SK-N-SH (cell line): ENCODE results near the gene TBC1D2B. TPM values are rescaled to one million over a fixed set of nuclear protein-coding genes. Genes with fewer than 3 reads are reported as not detected.
A peak's percentile ranks its signal among the peaks of the same experiment; 100 is the strongest.

Experiments used
- CTCF ChIA-PET: fragments of 300-600, 350-600 bp; formaldehyde crosslinking; extraction: SDS; loops from one replicate; lab custom pipeline; 2021; lab: Yijun Ruan, JAX
- POLR2A ChIA-PET: fragments of 350-600 bp; sonication (Branson Sonifier 250); formaldehyde crosslinking; extraction: SDS; loops from one replicate; lab custom pipeline; 2020; ENCODE audit warnings: antibody characterized with exemption, inconsistent platforms; lab: Yijun Ruan, JAX
- DNase-seq: peaks from one replicate; pipeline ENCODE4 v3.0.0; 2012
- H2AFZ ChIP-seq: fragments of 200-600 bp; sonication (generic); 2 replicates; pipeline ENCODE4 v1.8.1; 2016; ENCODE audit warnings: antibody characterized with exemption, mild to moderate bottlenecking, low read depth
- H3F3A ChIP-seq: fragments of 200-600 bp; sonication (generic); replicated peaks from 2 replicates; pipeline ENCODE3; 2016; ENCODE audit warnings: antibody characterized with exemption, mild to moderate bottlenecking; ENCODE audit not compliant: insufficient read depth
- H3K27ac ChIP-seq, 2 experiments: fragments of 200-500 bp in 1 of 2; fragments of 200-600 bp in 1 of 2; sonication (Bioruptor generic) in 1 of 2; sonication (generic), shearing (Covaris generic) in 1 of 2; 2 replicates each; pipeline versions ENCODE4 v1.5.1 to v1.6.1; 2014 to 2016; ENCODE audit warnings: low read depth in 2 of 2, inconsistent platforms in 1 of 2, low read length in 1 of 2, mild to moderate bottlenecking in 1 of 2, mixed read lengths in 1 of 2
- H3K27me3 ChIP-seq: fragments of 200-600 bp; sonication (generic), shearing (Covaris generic); 2 replicates; pipeline ENCODE4 v1.6.1; 2016; ENCODE audit warnings: mixed run types; ENCODE audit not compliant: insufficient read depth
- H3K36me3 ChIP-seq, 2 experiments: fragments of 200-500 bp in 1 of 2; fragments of 200-600 bp in 1 of 2; sonication (Bioruptor generic) in 1 of 2; sonication (generic) in 1 of 2; replicated peaks in 1 of 2; 2 replicates each; pipeline versions ENCODE3 to v1.5.1; 2014 to 2016; ENCODE audit warnings: low read length in 1 of 2, mild to moderate bottlenecking in 1 of 2; ENCODE audit not compliant: insufficient read depth in 2 of 2, control insufficient read depth in 1 of 2
- H3K4me1 ChIP-seq, 2 experiments: fragments of 200-500 bp in 1 of 2; fragments of 200-600 bp in 1 of 2; sonication (Bioruptor generic) in 1 of 2; sonication (generic), shearing (Covaris generic) in 1 of 2; 2 replicates each; pipeline versions ENCODE4 v1.5.1 to v1.6.1; 2014 to 2016; ENCODE audit warnings: low read depth in 1 of 2, low read length in 1 of 2, mixed run types in 1 of 2; ENCODE audit not compliant: insufficient read depth in 2 of 2, control insufficient read depth in 1 of 2
- H3K4me2 ChIP-seq: fragments of 200-600 bp; sonication (generic), shearing (Covaris generic); 2 replicates; pipeline ENCODE4 v1.6.1; 2017; ENCODE audit warnings: mixed run types
- H3K4me3 ChIP-seq, 2 experiments: fragments of 200-500 bp in 1 of 2; fragments of 200-600 bp in 1 of 2; sonication (Bioruptor generic) in 1 of 2; sonication (generic), shearing (Covaris generic) in 1 of 2; 2 replicates each; pipeline versions ENCODE4 v1.5.1 to v1.8.1; 2014 to 2016; ENCODE audit warnings: low read depth in 2 of 2, inconsistent platforms in 1 of 2, low read length in 1 of 2, mild to moderate bottlenecking in 1 of 2, mixed read lengths in 1 of 2, moderate library complexity in 1 of 2
- H3K79me2 ChIP-seq: fragments of 200-600 bp; sonication (generic); 2 replicates; pipeline ENCODE4 v1.8.1; 2017; ENCODE audit warnings: mild to moderate bottlenecking; ENCODE audit not compliant: insufficient read depth
- H3K9ac ChIP-seq: fragments of 200-600 bp; sonication (generic); 2 replicates; pipeline ENCODE4 v1.6.1; 2017; ENCODE audit warnings: mixed run types
- H3K9me2 ChIP-seq: fragments of 200-600 bp; sonication (generic); 2 replicates; pipeline ENCODE4 v1.6.1; 2017; ENCODE audit warnings: mixed run types
- H3K9me3 ChIP-seq: fragments of 200-600 bp; sonication (generic); 2 replicates; pipeline ENCODE4 v1.6.1; 2017; ENCODE audit warnings: mixed run types, mild to moderate bottlenecking, moderate library complexity
- H4K20me1 ChIP-seq: fragments of 200-600 bp; sonication (generic); 2 replicates; pipeline ENCODE4 v1.6.1; 2017; ENCODE audit warnings: mild to moderate bottlenecking, mixed run types; ENCODE audit not compliant: insufficient read depth
- CHD2 ChIP-seq: fragments of 150-350 bp; IDR thresholded peaks from 2 replicates; pipeline ENCODE4 v1.6.1; 2018; ENCODE audit warnings: low read length; ENCODE audit not compliant: partially characterized antibody
- CTCF ChIP-seq: fragments of 200-600 bp; sonication (generic); IDR thresholded peaks from 2 replicates; pipeline ENCODE4 v1.6.1; 2017; ENCODE audit warnings: antibody characterized with exemption, mild to moderate bottlenecking, moderate library complexity
- FOSL2 ChIP-seq: IDR thresholded peaks from 2 replicates; pipeline ENCODE4 v1.4.0; 2012; ENCODE audit warnings: low read depth, mild to moderate bottlenecking, moderate library complexity, borderline replicate concordance
- FOXJ3 ChIP-seq: sonication (generic); formaldehyde crosslinking; IDR thresholded peaks from 2 replicates; pipeline ENCODE4 v1.5.1; 2020; ENCODE audit warnings: mild to moderate bottlenecking, missing genetic modification reagents
- FOXM1 ChIP-seq: IDR thresholded peaks from 2 replicates; pipeline ENCODE4 v1.4.0; 2012; ENCODE audit warnings: low read depth, mild to moderate bottlenecking
- GATA2 ChIP-seq: sonication (generic); formaldehyde crosslinking; IDR thresholded peaks from 2 replicates; pipeline ENCODE4 v1.5.0; 2020; ENCODE audit warnings: mild to moderate bottlenecking, missing genetic modification reagents
- MXI1 ChIP-seq: IDR thresholded peaks from 2 replicates; pipeline ENCODE4 v1.6.1; 2012; ENCODE audit warnings: mild to moderate bottlenecking, low read depth, low read length, improper control_type of control experiment
- NFIC ChIP-seq: IDR thresholded peaks from 2 replicates; pipeline ENCODE4 v1.4.0; 2012; ENCODE audit warnings: borderline replicate concordance
- NRF1 ChIP-seq: IDR thresholded peaks from 2 replicates; pipeline ENCODE4 v1.6.1; 2012; ENCODE audit warnings: low read depth, mild to moderate bottlenecking, low read length
- RCOR1 ChIP-seq: fragments of 150-350 bp; IDR thresholded peaks from 2 replicates; pipeline ENCODE4 v1.6.1; 2017; ENCODE audit warnings: antibody characterized with exemption, low read length
- REST ChIP-seq: IDR thresholded peaks from 2 replicates; pipeline ENCODE4 v1.6.1; 2012; ENCODE audit warnings: mild to moderate bottlenecking, low read depth, low read length, moderate library complexity
- TEAD4 ChIP-seq: IDR thresholded peaks from 2 replicates; pipeline ENCODE4 v1.4.0; 2012; ENCODE audit warnings: mild to moderate bottlenecking, borderline replicate concordance; ENCODE audit not compliant: insufficient read depth
- USF1 ChIP-seq: IDR thresholded peaks from 2 replicates; pipeline ENCODE4 v1.4.0; 2012; ENCODE audit warnings: low read depth, borderline replicate concordance
- WGBS: methylation state at CpG from one replicate; pipeline ENCODE4 v1.1.6; 2017; ENCODE audit warnings: low lambda C conversion rate; 5-methylcytosine and 5-hydroxymethylcytosine counted together
- polyA plus RNA-seq, 3 experiments: library from polyadenylated mRNA; depleted of rRNA; stranded (reverse); fragments of >200 nt; gene quantifications; 2 replicates each; pipeline ENCODE4 v1.2.3, GENCODE V29; 2012
- TF ChIP-seq, protein P1 (sequence below): fragments of 150-350 bp; IDR thresholded peaks from 2 replicates; pipeline ENCODE4 v1.6.1; 2017; ENCODE audit warnings: antibody characterized with exemption, low read length, low read depth, borderline replicate concordance

TBC1D2B gene
- polyA plus RNA-seq, 1 of the 3 experiments (the other 2 are of a cell fraction) = 19.0 TPM

DNA sequence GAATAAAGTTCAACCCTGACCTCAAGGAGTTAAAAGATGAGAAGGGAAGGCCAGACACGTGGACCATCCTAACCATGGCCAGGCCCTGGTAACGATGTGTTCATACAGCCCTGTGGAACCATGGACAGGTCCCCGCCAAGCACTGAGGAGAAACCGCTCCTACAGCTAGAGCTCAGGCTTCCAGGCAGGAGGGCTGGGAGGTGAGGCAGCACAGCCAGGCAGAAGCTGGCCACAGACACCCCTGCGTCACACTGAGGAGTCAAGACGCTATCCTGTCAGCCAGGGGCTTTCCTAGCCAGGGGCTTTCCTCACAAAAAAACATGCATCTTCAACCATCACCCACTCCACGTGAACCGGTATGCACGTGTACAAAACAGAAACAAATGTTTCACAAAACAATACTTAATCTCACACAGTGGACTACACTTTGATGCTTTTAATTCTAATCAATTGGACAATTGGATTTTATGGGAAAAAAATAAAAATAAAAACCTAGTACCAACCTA lies 73.2 kb downstream of the TBC1D2B start:
- ChIA-PET POLR2A (interaction anchor here (1.4 kb wide), 1 partner anchor 63 kb away, joined by 4 read pairs; no protein-coding TSS in a partner anchor), CTCF (interaction anchor here (0.6 to 5.3 kb wide), 9 partner anchors 13 to 236 kb away, joined by 3 to 46 read pairs (median 4); no protein-coding TSS in a partner anchor)
- peak overlapping the region; percentile 39 to 75; a peak in 3 of 4 replicates for H3K27ac ChIP-seq
- H3F3A ChIP-seq = peaks cover 12% of the 10 kb centered on the region
- no peak overlapping the region for H3K4me3 ChIP-seq
- no peaks in the 10 kb centered on the region for H3K9me3 ChIP-seq
- no peak overlapping the region for H2AFZ ChIP-seq
- no peak overlapping the region for H3K4me2 ChIP-seq
- peaks cover 46% of the 10 kb centered on the region for H4K20me1 ChIP-seq
- H3K79me2 ChIP-seq = peaks cover 9% of the 10 kb centered on the region; the same call in 1 of the 2 replicates
- 88% methylated on average over 9 of the region's 9 CpGs for WGBS
- TF ChIP-seq CHD2 (no peak), FOSL2 (no peak), REST (peak; percentile 80; the same call in 1 of the 2 replicates)
- H3K36me3 ChIP-seq = peaks cover 11 to 44% of the 10 kb centered on the region in 2 experiments
- H3K4me1 ChIP-seq = peaks cover 18 to 60% of the 10 kb centered on the region in 2 experiments; a peak in 3 of 4 replicates
- no peak overlapping the region for H3K9ac ChIP-seq
- DNase-seq = no peak
- H3K9me2 ChIP-seq = no peaks in the 10 kb centered on the region
- H3K27me3 ChIP-seq = no peaks in the 10 kb centered on the region

DNA sequence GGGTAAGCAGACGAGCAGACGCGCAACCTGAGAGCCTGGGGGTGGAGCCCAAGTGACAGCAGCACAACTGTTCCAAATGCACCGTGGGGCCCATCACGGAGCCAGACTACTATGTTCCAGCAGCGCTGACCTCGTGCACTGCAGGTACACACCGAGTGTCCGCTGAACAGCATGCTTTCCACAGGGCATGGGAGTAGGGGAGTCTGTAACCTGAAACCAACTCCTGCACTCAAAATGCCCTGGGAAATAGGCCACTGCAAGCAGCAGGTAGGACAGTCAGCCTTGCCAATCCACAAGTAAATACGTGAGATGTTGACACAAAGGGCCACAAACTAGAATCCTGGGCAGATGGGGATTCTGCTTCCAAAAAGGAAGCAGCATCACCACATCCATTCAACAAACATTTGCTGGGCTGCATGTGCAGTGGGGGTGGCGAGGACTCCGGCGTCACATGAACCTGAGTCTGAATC lies 73.9 kb downstream of the TBC1D2B start:
- no peak for DNase-seq
- Histone ChIP-seq H3K27ac (peak overlapping the region in 1 of 2 experiments; percentile 75; a peak in 1 of 4 replicates), H4K20me1 (peaks cover 44% of the 10 kb centered on the region), H3K79me2 (peaks cover 6% of the 10 kb centered on the region; the same call in 1 of the 2 replicates), H3K36me3 (peaks cover 11 to 46% of the 10 kb centered on the region in 2 experiments), H3K9ac (no peak overlapping the region), H3K27me3 (no peaks in the 10 kb centered on the region), H3K9me2 (no peaks in the 10 kb centered on the region), H2AFZ (no peak overlapping the region), H3K9me3 (no peaks in the 10 kb centered on the region), H3K4me3 (no peak overlapping the region), H3F3A (peaks cover 12% of the 10 kb centered on the region), H3K4me2 (no peak overlapping the region), H3K4me1 (peaks cover 18 to 66% of the 10 kb centered on the region in 2 experiments; a peak in 3 of 4 replicates)
- ChIA-PET POLR2A (no interaction called here), CTCF (interaction anchor here (0.6 to 5.3 kb wide), 6 partner anchors 37 to 105 kb away, joined by 3 to 46 read pairs (median 6); no protein-coding TSS in a partner anchor)
- WGBS = 97% methylated on average over 13 of the region's 13 CpGs
- TF ChIP-seq FOXM1 (no peak), MXI1 (no peak), REST (no peak), RCOR1 (no peak), CTCF (no peak), GATA2 (CRISPR knock-in tag) (no peak), USF1 (no peak), NRF1 (no peak), NFIC (no peak), FOXJ3 (CRISPR knock-in tag) (no peak), TEAD4 (no peak)
- TF ChIP-seq, protein P1, sequence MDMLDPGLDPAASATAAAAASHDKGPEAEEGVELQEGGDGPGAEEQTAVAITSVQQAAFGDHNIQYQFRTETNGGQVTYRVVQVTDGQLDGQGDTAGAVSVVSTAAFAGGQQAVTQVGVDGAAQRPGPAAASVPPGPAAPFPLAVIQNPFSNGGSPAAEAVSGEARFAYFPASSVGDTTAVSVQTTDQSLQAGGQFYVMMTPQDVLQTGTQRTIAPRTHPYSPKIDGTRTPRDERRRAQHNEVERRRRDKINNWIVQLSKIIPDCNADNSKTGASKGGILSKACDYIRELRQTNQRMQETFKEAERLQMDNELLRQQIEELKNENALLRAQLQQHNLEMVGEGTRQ = no peak
